Measurements from ENCODE around the gene MX2.

MX2 gene

GRCh38 chr21:41453761-41454160 lies 91.9 kb downstream of the MX2 start:
- ATAC-seq (no peak), DNase-seq (no peak)
- no peak overlapping the region for H3K4me3 Mint-ChIP-seq
- no peaks in the 10 kb centered on the region for H3K4me1 Mint-ChIP-seq
- no peak overlapping the region for H3K27ac Mint-ChIP-seq
- no peaks in the 10 kb centered on the region for H3K9me3 Mint-ChIP-seq
- H3K27me3 Mint-ChIP-seq = no peaks in the 10 kb centered on the region
- H3K36me3 Mint-ChIP-seq (ENCODE audit: low read depth) = peaks cover 14% of the 10 kb centered on the region

GRCh38 chr21:41458121-41458520 lies 96.3 kb downstream of the MX2 start:
- Mint-ChIP-seq H3K4me3 (no peak overlapping the region), H3K27me3 (no peaks in the 10 kb centered on the region), H3K4me1 (no peaks in the 10 kb centered on the region), H3K9me3 (no peaks in the 10 kb centered on the region), H3K36me3 (ENCODE audit: low read depth) (peaks cover 5% of the 10 kb centered on the region), H3K27ac (no peak overlapping the region)
- ATAC-seq = no peak
- no peak for DNase-seq

- no peaks in the 10 kb centered on the region for H3K4me1 Mint-ChIP-seq
- ATAC-seq (no peak), DNase-seq (no peak)
- H3K27ac Mint-ChIP-seq = no peak overlapping the region
- H3K36me3 Mint-ChIP-seq (ENCODE audit: low read depth) = peaks cover 2% of the 10 kb centered on the region
- no peak overlapping the region for H3K4me3 Mint-ChIP-seq
- H3K9me3 Mint-ChIP-seq = no peaks in the 10 kb centered on the region
- H3K27me3 Mint-ChIP-seq = no peaks in the 10 kb centered on the region
Observed at GRCh38 chr21:41458559-41458958, 96.7 kb downstream of the MX2 start.

Measured in activated naive CD8-positive, alpha-beta T cell treated with anti-CD3 and anti-CD28 coated beads, Interleukin-2, amount 50 U/mL, for 24 hours (primary cell).